ENCODE results near the gene GLS2.
A peak's percentile ranks its signal among the peaks of the same experiment; 100 is the strongest.
"Not testable (repeated sequence)": the region's sequence is repeated elsewhere in the genome, so short reads cannot be mapped to it uniquely, and the experiment has no call there.

Gene GLS2

DNA sequence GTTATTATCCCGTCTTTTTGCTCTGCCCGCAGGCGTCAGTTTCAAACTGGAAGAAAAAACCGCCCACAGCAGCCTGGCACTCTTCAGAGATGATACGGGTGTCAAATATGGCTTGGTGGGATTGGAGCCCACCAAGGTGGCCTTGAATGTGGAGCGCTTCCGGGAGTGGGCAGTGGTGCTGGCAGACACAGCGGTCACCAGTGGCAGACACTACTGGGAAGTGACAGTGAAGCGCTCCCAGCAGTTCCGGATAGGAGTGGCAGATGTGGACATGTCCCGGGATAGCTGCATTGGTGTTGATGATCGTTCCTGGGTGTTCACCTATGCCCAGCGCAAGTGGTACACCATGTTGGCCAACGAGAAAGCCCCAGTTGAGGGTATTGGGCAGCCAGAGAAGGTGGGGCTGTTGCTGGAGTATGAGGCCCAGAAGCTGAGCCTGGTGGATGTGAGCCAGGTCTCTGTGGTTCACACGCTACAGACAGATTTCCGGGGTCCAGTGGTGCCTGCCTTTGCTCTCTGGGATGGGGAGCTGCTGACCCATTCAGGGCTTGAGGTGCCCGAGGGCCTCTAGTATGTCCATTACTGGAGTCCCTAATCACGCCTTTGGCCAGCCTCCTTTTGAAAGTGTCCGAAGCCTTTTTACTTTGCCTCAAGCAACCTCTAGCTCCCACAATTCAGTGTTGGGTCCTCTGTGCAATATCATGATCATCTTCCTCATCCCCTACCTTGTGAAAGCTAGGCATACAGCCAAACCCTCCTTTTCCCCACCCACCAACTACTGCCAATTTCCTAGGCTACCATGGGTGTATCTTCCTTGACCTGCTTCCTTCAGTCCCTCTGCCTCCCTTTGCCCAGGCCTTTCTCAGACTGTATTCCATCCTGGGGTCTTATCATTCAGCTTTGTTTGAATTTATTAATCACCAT is 18.7 kb downstream of the GLS2 start:
- Mint-ChIP-seq H3K27ac (peak overlapping the region; percentile 98), H3K4me1 (peaks cover 25% of the 10 kb centered on the region), H3K36me3 (peaks cover 53% of the 10 kb centered on the region), H3K4me3 (peak overlapping the region; percentile 94), H3K9me3 (no peaks in the 10 kb centered on the region)
- peak in 1 of 2 donors; percentile 58 for DNase-seq (ENCODE audit: low spot score in 2 of 2)
- no peak for ATAC-seq

DNA sequence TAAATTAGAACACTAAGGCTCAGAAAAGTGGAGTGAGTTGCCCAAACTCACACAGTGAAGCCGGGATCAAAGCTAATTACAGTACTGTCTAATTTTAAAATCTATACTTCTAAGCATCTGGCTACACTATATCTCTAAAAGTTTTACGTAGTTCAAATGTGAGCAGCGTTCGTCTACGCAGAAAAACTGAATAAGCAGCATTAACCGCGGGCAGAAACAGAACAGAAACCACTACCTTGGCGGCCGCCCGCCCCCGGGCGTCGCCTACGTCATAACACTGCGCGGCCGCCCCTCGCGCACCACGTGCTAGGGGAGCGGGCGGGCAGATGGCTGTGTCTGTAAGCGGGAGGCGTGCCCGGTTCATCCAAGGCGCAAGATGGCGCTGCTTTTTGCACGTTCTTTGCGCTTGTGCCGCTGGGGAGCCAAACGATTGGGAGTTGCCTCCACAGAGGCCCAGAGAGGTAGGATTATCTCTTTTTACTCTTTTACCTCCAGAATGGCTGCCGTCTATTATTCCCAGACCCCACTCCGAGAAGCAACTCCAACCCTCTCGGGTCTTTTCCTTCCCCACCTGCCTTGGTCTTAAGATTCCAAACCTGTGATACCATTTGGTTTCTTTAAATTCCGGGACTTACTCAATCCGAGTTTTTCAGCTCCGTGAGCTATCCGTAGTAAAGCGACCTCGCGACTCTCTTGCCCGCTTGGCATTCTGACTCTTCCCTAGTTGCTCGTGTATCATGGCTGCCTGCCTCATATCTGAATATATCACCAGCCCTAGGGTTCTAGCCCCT is 19.6 kb downstream of the GLS2 start, which contains the start of gene SPRYD4:
TSS of gene SPRYD4 (plus strand) at position 363 of the 791 bp plus-strand sequence. CDS start at position 377, 14 bp downstream.
- peaks cover 45% of the 10 kb centered on the region for H3K36me3 Mint-ChIP-seq
- peak; percentile 93 to 95 for DNase-seq (ENCODE audit: low spot score in 2 of 2)
- ATAC-seq: peak; percentile 98
- H3K4me1 Mint-ChIP-seq: peaks cover 27% of the 10 kb centered on the region
- peak within 1 kb of the TSS; percentile 98 for H3K27ac Mint-ChIP-seq
- peak within 1 kb of the TSS; percentile 94 for H3K4me3 Mint-ChIP-seq
- no peaks in the 10 kb centered on the region for H3K9me3 Mint-ChIP-seq

DNA sequence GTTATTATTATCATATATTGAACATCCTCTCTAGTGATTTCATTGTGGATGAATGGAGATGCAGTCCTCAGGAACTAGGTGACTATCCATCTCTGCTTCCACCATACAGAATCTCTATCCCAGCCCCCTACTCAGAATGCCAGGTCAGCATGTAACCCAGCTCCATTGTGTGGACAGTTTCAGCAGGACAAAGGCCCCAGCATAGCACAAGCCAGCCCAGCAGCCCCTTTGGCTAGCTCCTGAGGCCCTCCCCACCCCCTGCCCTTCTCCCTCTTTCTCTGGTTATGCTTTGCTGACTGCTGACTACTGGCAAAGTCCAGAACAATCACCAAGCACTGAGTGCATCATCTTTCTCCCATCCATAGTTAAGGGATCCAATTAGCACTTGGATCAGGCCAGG is 25.4 kb downstream of the GLS2 start:
- Mint-ChIP-seq H3K27ac (no peak overlapping the region), H3K4me1 (peaks cover 7% of the 10 kb centered on the region), H3K36me3 (no peaks in the 10 kb centered on the region), H3K4me3 (no peak overlapping the region), H3K9me3 (no peaks in the 10 kb centered on the region)
- no peak for DNase-seq (ENCODE audit: low spot score in 2 of 2)
- no peak for ATAC-seq

DNA sequence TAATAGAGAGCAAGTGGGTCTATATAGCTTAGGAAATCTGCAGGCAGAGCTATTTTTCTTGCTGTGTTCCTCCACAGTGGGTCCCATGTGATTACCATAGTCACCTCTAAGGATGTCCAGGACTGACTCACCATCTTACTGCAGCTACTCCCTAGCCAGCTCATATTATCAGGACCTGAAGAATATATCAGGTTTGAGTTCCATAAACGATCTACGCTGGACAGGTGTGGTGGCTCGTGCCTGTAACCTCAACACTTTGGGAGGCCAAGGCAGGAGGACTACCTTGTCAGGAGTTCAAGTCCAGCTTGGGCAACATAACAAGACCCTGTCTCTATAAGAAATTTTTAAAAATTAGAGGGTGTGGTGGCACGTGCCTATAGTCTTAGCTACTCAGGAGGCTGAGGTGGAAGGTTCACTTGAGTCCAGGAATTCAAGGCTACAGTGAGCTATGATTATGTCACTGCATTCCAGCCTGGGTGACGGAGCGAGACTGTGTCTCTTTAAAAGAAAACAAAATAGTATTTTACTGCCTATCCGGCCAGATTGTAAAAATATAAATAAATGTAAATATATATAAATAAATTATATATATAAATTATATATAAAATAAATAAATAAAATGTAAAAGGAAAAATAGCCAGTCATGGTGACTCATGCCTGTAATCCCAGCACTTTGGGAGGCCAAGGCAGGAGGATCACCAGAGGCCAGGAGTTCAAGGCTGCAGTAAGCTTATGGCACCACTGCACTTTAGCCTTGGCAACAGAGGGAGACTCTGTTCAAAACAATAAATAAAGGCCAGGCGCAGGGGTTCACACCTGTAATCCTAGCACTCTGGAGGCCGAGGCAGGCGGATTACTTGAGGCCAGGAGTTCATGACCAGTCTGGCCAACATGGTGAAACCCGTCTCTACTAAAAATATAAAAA is 26.5 kb downstream of the GLS2 start:
- no peak for DNase-seq (ENCODE audit: low spot score in 2 of 2)
- Mint-ChIP-seq H3K9me3 (no peaks in the 10 kb centered on the region), H3K4me1 (peaks cover 7% of the 10 kb centered on the region), H3K36me3 (no peaks in the 10 kb centered on the region), H3K27ac (no peak overlapping the region), H3K4me3 (no peak overlapping the region)
- ATAC-seq: no peak

DNA sequence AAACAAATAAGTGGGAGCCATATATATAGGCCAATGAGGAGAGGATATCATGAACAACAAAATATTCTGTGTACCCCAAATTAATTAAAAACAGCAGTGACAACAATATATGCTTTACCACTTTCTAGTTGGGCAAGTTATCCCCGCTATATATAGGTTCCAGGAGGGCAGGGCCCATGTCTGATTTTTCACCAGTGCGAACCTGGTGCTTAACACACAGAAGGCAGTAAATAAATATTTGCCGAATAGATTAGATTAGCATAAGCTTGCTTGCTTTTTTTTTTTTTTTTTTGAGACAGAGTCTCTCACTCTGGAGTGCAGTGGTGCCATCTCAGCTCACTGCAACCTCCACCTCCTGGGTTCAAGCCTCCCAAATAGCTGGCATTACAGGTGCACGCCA is 30.1 kb downstream of the GLS2 start:
- Mint-ChIP-seq H3K4me3 (no peak overlapping the region), H3K27ac (no peak overlapping the region), H3K4me1 (no peaks in the 10 kb centered on the region), H3K36me3 (no peaks in the 10 kb centered on the region), H3K9me3 (no peaks in the 10 kb centered on the region)
- DNase-seq (ENCODE audit: low spot score in 2 of 2) (no peak), ATAC-seq (no peak)

DNA sequence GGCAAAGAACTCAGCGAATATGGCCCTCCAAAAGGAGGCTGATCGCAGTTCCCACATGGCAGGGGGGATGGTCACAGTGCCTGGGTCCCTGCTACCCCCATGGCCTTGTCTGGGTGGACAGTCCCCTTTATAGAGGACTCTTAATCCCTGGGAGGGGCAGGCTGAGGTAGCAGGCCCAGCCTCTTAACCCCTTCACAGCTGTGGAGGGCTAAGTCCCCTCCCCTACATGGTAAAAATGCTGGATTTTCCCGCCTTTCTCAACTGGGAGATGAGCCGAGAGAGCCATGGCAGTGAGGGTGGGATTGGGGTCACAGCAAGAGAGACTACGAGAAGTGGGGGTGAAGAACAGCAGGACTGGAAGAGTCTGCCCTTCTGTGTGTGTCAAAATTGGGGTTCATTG is 33.4 kb downstream of the GLS2 start, which contains the start of gene MIP:
TSS of gene MIP (minus strand) at position 101 of the 400 bp plus-strand sequence. CDS start at position 57, 44 bp downstream.
- no peak for DNase-seq (ENCODE audit: low spot score in 2 of 2)
- no peak within 1 kb of the TSS for H3K4me3 Mint-ChIP-seq
- no peak within 1 kb of the TSS for H3K27ac Mint-ChIP-seq
- H3K9me3 Mint-ChIP-seq: no peaks in the 10 kb centered on the region
- ATAC-seq: no peak
- peaks cover 2% of the 10 kb centered on the region for H3K36me3 Mint-ChIP-seq
- peaks cover 6% of the 10 kb centered on the region for H3K4me1 Mint-ChIP-seq

DNA sequence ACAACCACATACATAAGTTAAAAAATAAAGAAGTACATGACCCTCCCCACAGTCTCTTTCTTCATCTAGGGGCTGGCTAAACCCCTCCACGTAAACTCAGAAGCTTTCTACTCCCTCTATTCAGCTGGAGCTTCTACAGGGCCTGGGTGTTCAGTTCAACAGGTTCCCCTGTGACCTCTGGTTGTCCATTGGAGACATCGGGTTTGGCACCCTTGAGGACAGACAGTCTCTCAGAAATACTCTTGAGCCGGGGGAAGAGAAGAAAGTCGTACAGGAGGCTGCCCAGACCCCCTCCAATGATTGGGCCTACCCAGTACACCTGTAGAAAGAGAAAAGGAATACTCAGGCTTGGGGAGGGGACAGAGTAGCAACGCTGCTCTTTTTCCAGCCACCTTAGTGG is 36.8 kb downstream of the GLS2 start:
- Mint-ChIP-seq H3K9me3 (no peaks in the 10 kb centered on the region), H3K4me3 (peak overlapping the region; percentile 8), H3K36me3 (peaks cover 11% of the 10 kb centered on the region), H3K27ac (no peak overlapping the region), H3K4me1 (peaks cover 24% of the 10 kb centered on the region)
- no peak for DNase-seq (ENCODE audit: low spot score in 2 of 2)
- no peak for ATAC-seq

DNA sequence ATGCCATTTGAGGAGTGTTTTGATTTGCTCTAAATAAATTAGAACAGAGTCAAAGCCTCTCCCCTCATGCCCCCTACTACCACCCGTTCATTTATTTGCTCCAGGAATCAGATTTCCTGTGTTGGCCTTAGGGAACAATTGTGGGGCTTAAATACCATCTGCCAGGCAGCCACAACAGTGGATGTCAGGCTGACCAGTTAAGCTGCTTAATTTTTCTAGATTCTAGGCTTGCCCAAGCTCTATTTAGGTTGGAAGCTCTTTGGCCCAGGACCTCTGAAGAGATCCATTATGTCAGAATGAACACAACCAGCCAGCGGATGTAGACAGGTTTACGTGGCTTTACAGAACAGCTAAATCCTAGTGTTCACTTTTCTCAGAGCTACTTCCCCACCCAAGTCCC is 37.7 kb downstream of the GLS2 start:
- Mint-ChIP-seq H3K4me3 (peak overlapping the region; percentile 86), H3K9me3 (no peaks in the 10 kb centered on the region), H3K36me3 (peaks cover 11% of the 10 kb centered on the region), H3K27ac (peak overlapping the region; percentile 96), H3K4me1 (peaks cover 24% of the 10 kb centered on the region)
- ATAC-seq (no peak), DNase-seq (ENCODE audit: low spot score in 2 of 2) (no peak)

DNA sequence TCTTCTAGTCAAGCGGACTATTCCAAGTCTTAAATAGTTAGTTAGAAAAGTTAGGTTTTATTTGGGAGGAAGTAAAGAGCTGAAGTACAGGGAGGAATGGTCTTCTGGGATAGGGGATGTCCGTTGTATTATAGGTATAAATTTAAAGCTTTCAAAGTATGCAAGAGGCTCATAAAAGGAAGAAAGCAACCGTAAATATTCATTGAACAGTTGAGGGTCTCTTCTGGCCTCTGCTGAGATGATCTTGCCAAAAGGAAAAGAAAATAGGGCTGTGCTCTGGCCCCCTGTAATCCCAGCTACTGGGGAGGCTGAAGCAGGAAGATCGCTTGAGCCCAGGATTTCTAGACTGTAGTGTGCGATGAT is 38.4 kb downstream of the GLS2 start:
- peaks cover 28% of the 10 kb centered on the region for H3K4me1 Mint-ChIP-seq
- H3K36me3 Mint-ChIP-seq: peaks cover 11% of the 10 kb centered on the region
- ATAC-seq: no peak
- no peak for DNase-seq (ENCODE audit: low spot score in 2 of 2)
- H3K9me3 Mint-ChIP-seq: no peaks in the 10 kb centered on the region
- H3K4me3 Mint-ChIP-seq: peak overlapping the region; percentile 86
- peak overlapping the region; percentile 96 for H3K27ac Mint-ChIP-seq

DNA sequence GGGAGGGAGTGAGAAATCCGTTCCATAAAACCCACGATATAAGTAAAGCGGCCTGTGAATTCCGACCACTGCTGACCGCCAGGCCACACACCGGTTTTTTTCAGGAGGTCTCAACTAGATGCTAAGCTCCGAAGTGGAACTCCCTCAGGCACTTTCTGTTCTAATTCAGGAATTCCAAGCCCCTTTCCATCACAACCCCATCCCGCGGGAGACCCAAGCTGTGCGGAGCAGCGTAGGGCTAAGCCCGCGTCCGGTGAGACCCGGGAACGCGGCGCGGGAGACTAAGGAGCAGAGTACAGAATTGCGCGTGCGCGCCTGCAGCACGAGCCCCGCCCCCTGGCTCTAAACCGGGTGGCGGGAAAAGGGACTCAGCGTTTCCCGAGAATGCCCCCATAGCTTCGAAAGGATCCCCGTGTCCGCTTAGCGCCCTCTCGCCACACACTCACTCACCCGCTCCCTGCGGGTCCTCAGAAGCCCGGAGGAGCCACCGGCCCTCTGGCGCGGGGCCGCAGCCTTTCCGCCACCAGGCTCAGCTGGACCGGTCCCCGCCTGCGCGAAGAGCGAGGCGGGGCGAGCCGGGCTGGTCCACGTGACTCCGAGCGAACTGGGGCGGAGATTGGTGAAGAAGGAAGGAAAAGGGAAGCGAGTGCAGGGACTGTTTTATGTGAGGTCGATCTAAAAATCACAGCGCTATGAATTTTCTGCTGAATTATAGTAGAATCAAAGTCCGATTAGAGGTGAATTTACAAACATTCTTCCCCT is 38.9 kb downstream of the GLS2 start, which contains the start of gene TIMELESS:
TSS of gene TIMELESS (minus strand) at position 567 of the 762 bp plus-strand sequence. CDS start 15,256 bp downstream, outside the sequence.
- peak within 1 kb of the TSS; percentile 96 for H3K27ac Mint-ChIP-seq
- peak; percentile 98 for ATAC-seq
- peak; percentile 84 to 95 for DNase-seq (ENCODE audit: low spot score in 2 of 2)
- H3K9me3 Mint-ChIP-seq: no peaks in the 10 kb centered on the region
- peak within 1 kb of the TSS; percentile 86 for H3K4me3 Mint-ChIP-seq
- H3K36me3 Mint-ChIP-seq: peaks cover 11% of the 10 kb centered on the region
- H3K4me1 Mint-ChIP-seq: peaks cover 34% of the 10 kb centered on the region

DNA sequence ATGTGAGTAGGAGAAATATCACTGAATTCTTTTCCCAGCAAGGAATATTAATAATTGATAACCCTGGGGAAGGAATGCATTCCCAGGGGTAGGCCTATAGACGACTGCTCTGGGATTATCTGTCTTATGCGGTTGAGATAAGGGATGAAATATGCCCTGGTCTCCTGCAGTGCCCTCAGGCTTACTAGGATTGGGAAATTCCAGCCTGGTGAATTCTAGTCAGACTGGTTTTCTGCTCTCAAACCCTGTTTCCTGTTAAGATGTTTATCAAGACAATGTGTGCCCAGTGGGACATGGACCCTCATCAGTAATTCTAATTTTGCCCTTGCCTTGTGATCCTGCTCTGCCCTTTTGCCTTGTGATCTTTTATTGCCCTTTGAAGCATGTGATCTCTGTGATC is 44.8 kb downstream of the GLS2 start:
- ATAC-seq; H3K4me3 Mint-ChIP-seq; DNase-seq (ENCODE audit: low spot score in 2 of 2): not testable (repeated sequence)

DNA sequence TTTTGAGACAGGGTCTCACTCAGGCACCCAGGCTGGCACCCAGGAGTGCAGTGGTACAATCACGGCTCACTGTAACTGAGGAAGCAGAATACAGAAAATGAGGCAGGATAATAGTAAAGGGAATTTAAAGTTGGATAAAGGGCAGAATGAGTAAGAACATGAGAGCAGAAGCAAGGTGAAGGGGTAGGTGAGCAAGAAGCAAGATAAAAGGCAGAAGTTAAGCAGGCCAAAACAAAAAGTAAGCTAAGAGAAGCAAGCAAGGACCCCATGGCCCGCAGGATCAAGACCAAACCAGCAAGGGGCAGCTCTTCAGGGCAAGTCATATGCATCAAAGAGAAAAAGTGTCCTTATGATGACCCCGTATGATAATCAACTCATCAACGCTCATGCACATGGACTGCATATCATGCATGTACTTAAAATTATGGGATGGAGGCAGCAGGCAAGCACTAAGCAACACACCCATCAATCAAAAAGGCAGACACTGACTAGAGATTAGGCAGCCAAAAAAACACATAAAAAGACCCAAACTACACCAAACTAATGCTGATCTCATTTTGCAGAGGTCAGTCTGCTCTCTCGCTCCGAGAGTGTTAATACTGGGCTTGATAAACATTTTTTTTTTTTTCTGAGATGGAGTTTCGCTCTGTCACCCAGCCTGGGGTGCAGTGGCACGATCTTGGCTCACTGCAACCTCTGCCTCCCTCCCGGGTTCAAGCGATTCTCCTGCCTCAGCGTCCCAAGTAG is 50.4 kb downstream of the GLS2 start:
- ATAC-seq: no peak
- Mint-ChIP-seq H3K4me3 (no peak overlapping the region), H3K27ac (no peak overlapping the region), H3K36me3 (peaks cover 4% of the 10 kb centered on the region), H3K4me1 (no peaks in the 10 kb centered on the region), H3K9me3 (no peaks in the 10 kb centered on the region)
- DNase-seq (ENCODE audit: low spot score in 2 of 2): no peak

More for the DNA sequence above, 44.8 kb downstream of the GLS2 start:
- H3K36me3 Mint-ChIP-seq, H3K9me3 Mint-ChIP-seq, H3K27ac Mint-ChIP-seq: not testable (repeated sequence)
- peaks cover 22% of the 10 kb centered on the region for H3K4me1 Mint-ChIP-seq

DNA sequence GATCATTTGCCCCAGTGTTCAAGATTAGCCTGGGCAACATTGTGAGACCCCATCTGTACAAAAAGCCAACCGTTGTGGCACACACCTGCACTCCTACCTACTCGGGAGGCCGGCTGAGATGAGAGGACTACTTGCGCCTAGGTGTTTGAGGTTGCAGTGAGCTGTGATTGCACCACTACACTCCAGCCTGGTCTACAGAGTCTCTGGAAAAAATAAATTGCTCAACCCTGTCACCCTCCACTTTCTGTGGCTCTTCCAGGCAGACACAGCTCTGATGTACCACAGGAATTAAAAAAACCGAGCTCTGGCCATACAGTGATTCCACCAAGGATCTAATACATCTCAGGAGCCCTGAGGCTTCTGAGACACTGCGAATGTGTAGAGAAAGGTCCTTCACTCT is 53.1 kb downstream of the GLS2 start:
- H3K36me3 Mint-ChIP-seq: peaks cover 28% of the 10 kb centered on the region
- H3K9me3 Mint-ChIP-seq: no peaks in the 10 kb centered on the region
- DNase-seq (ENCODE audit: low spot score in 2 of 2) (no peak), ATAC-seq (no peak)
- H3K4me3 Mint-ChIP-seq: no peak overlapping the region
- H3K27ac Mint-ChIP-seq: no peak overlapping the region
- no peaks in the 10 kb centered on the region for H3K4me1 Mint-ChIP-seq

Data from stimulated activated effector memory CD8-positive, alpha-beta T cell treated with anti-CD3 and anti-CD28 coated beads, Interleukin-12 subunit alpha, Interleukin-12 subunit beta, amount 100 ng/mL, for 72 hours (primary cell).